HUES6 (cell line): ENCODE results near the gene MFAP3L.

Source experiments
- H3K27ac ChIP-seq: 2 replicates; pipeline ENCODE4 v1.7.0; 2013; ENCODE audit warnings: low read depth, mild to moderate bottlenecking, low read length, inconsistent platforms
- H3K27me3 ChIP-seq: 2 replicates; pipeline ENCODE4 v1.6.1; 2013; ENCODE audit warnings: low read length; ENCODE audit not compliant: control insufficient read depth, insufficient read depth
- H3K36me3 ChIP-seq: 2 replicates; pipeline ENCODE4 v1.6.1; 2013; ENCODE audit warnings: low read length; ENCODE audit not compliant: control insufficient read depth, insufficient read depth
- H3K4me1 ChIP-seq: 2 replicates; pipeline ENCODE4 v1.6.1; 2013; ENCODE audit warnings: low read length; ENCODE audit not compliant: control insufficient read depth, insufficient read depth
- H3K4me3 ChIP-seq: 2 replicates; pipeline ENCODE4 v1.5.1; 2013; ENCODE audit warnings: low read depth, low read length
- H3K9ac ChIP-seq: one replicate; pipeline ENCODE4 v1.6.1; 2013; ENCODE audit warnings: mild to moderate bottlenecking, low read length
- H3K9me3 ChIP-seq: 2 replicates; pipeline ENCODE4 v1.6.1; 2013; ENCODE audit warnings: low read depth, low read length; ENCODE audit not compliant: control insufficient read depth, insufficient read depth

MFAP3L gene

GRCh38 chr4:169940460-169940859 lies 85.7 kb downstream of the MFAP3L start:
- Histone ChIP-seq H3K9me3 (peaks cover 17% of the 10 kb centered on the region), H3K27me3 (no peaks in the 10 kb centered on the region), H3K36me3 (peaks cover 2% of the 10 kb centered on the region; the same call in 1 of the 2 replicates), H3K4me1 (peaks cover 11% of the 10 kb centered on the region; the same call in 1 of the 2 replicates), H3K27ac (peak overlapping the region; percentile 62; the same call in 1 of the 2 replicates), H3K4me3 (no peak overlapping the region), H3K9ac (peak overlapping the region; percentile 64)
